Neuronal stem cell (in vitro differentiated cells): Measurements from ENCODE around the gene FASTK.

Experiments used
- DNase-seq: peaks from one replicate; pipeline ENCODE4 v3.0.0-alpha.2; 2013; ENCODE audit warnings: low spot score
- H2AFZ ChIP-seq: one replicate; pipeline ENCODE4 v1.6.1; 2013; ENCODE audit warnings: mild to moderate bottlenecking, low read length, inconsistent platforms
- H2AK5ac ChIP-seq: 2 replicates; pipeline ENCODE4 v1.6.1; 2013; ENCODE audit warnings: low read depth, mild to moderate bottlenecking, inconsistent platforms, low read length, moderate library complexity, mixed read lengths
- H2BK120ac ChIP-seq: 2 replicates; pipeline ENCODE4 v1.6.1; 2013; ENCODE audit warnings: low read depth, mild to moderate bottlenecking, inconsistent platforms, low read length, moderate library complexity, mixed read lengths
- H2BK12ac ChIP-seq: one replicate; pipeline ENCODE4 v1.6.1; 2013; ENCODE audit warnings: low read length, inconsistent platforms
- H2BK15ac ChIP-seq: 2 replicates; pipeline ENCODE4 v1.6.1; 2013; ENCODE audit warnings: mild to moderate bottlenecking, low read length, inconsistent platforms, mixed read lengths
- H2BK5ac ChIP-seq: one replicate; pipeline ENCODE4 v1.6.1; 2013; ENCODE audit warnings: inconsistent platforms, mild to moderate bottlenecking, low read length, moderate library complexity
- H3K14ac ChIP-seq: one replicate; pipeline ENCODE4 v1.6.1; 2013; ENCODE audit warnings: low read length, inconsistent platforms
- H3K18ac ChIP-seq: 2 replicates; pipeline ENCODE4 v1.6.1; 2013; ENCODE audit warnings: low read length, inconsistent platforms
- H3K23ac ChIP-seq: 2 replicates; pipeline ENCODE4 v1.6.1; 2013; ENCODE audit warnings: low read depth, mild to moderate bottlenecking, mixed read lengths, low read length, inconsistent platforms; ENCODE audit not compliant: poor library complexity
- H3K27ac ChIP-seq: replicated peaks from 3 replicates; pipeline ENCODE4 v1.5.1; 2013; ENCODE audit warnings: low read length, inconsistent platforms
- H3K27me3 ChIP-seq, 3 experiments: 2 replicates each; pipeline ENCODE4 v1.6.1; 2013; ENCODE audit warnings: low read length in 3 of 3, mild to moderate bottlenecking in 2 of 3, inconsistent platforms in 1 of 3, low read depth in 1 of 3, mixed read lengths in 1 of 3, moderate library complexity in 1 of 3; ENCODE audit not compliant: control insufficient read depth in 3 of 3, insufficient read depth in 3 of 3
- H3K36me3 ChIP-seq, 2 donors: replicated peaks in 1 of 2; 2 replicates each; pipeline ENCODE4 v1.6.1; 2013; ENCODE audit warnings: low read length in 2 of 2; ENCODE audit not compliant: control insufficient read depth in 2 of 2, insufficient read depth in 2 of 2
- H3K4ac ChIP-seq: 2 replicates; pipeline ENCODE4 v1.6.1; 2013; ENCODE audit warnings: inconsistent platforms, mild to moderate bottlenecking, low read length, moderate library complexity
- H3K4me1 ChIP-seq, 2 donors: 1 replicate in 1 of 2; 2 replicates in 1 of 2; pipeline ENCODE4 v1.6.1; 2013; ENCODE audit warnings: low read length in 2 of 2, low read depth in 1 of 2; ENCODE audit not compliant: control insufficient read depth in 2 of 2, insufficient read depth in 1 of 2
- H3K4me2 ChIP-seq: one replicate; pipeline ENCODE4 v1.6.1; 2013; ENCODE audit warnings: mild to moderate bottlenecking, low read length, inconsistent platforms; ENCODE audit not compliant: insufficient read depth, poor library complexity, severe bottlenecking
- H3K4me3 ChIP-seq, 2 donors: 2 replicates each; pipeline ENCODE4 v1.5.1; 2013; ENCODE audit warnings: low read length in 2 of 2, mild to moderate bottlenecking in 2 of 2, inconsistent platforms in 1 of 2, moderate library complexity in 1 of 2
- H3K79me1 ChIP-seq: one replicate; pipeline ENCODE4 v1.6.1; 2013; ENCODE audit warnings: low read depth, mild to moderate bottlenecking, inconsistent platforms, low read length, moderate library complexity
- H3K9ac ChIP-seq: one replicate; pipeline ENCODE4 v1.6.1; 2013; ENCODE audit warnings: mild to moderate bottlenecking, low read depth, low read length, inconsistent platforms; ENCODE audit not compliant: poor library complexity
- H3K9me3 ChIP-seq, 2 donors: replicated peaks in 1 of 2; 2 replicates each; pipeline versions ENCODE3 to v1.6.1; 2013; ENCODE audit warnings: low read length in 2 of 2, mild to moderate bottlenecking in 2 of 2, inconsistent platforms in 1 of 2, low read depth in 1 of 2, mixed read lengths in 1 of 2, moderate library complexity in 1 of 2; ENCODE audit not compliant: control insufficient read depth in 2 of 2, insufficient read depth in 1 of 2
- H4K8ac ChIP-seq: one replicate; pipeline ENCODE4 v1.6.1; 2013; ENCODE audit warnings: low read depth, mild to moderate bottlenecking, inconsistent platforms, low read length, moderate library complexity
- H4K91ac ChIP-seq: one replicate; pipeline ENCODE4 v1.6.1; 2013; ENCODE audit warnings: low read length, low read depth, mild to moderate bottlenecking, inconsistent platforms; ENCODE audit not compliant: poor library complexity
- WGBS, 2 donors: extraction: QIAGEN DNeasy Blood & Tissue Kit; methylation state at CpG; one replicate each; pipeline ENCODE4 v1.1.7; 2013; ENCODE audit warnings: missing lambda C conversion rate in 2 of 2, mixed read lengths in 1 of 2; ENCODE audit not compliant: insufficient read length in 2 of 2, insufficient replicate concordance in 1 of 2; ENCODE audit errors: extremely low coverage in 2 of 2; 5-methylcytosine and 5-hydroxymethylcytosine counted together

Gene FASTK

GRCh38 chr7:151123158-151123821 lies 42.7 kb upstream of the FASTK start:
- Histone ChIP-seq H2BK12ac (peak overlapping the region; percentile 41), H3K23ac (peak overlapping the region; percentile 1), H3K4me3 (no peak overlapping the region), H3K79me1 (peaks cover 30% of the 10 kb centered on the region), H3K18ac (peak overlapping the region; percentile 38), H3K27ac (peak overlapping the region; percentile 51), H2BK15ac (no peak overlapping the region), H2AK5ac (peak overlapping the region; percentile 88), H3K4ac (no peak overlapping the region), H3K9ac (no peak overlapping the region), H3K4me2 (no peak overlapping the region), H2AFZ (no peak overlapping the region), H4K91ac (no peak overlapping the region), H3K9me3 (peaks cover 0 to 1% of the 10 kb centered on the region in 2 donors), H2BK120ac (no peak overlapping the region), H3K4me1 (peaks cover 0 to 18% of the 10 kb centered on the region in 2 donors), H3K36me3 (peaks cover 36 to 63% of the 10 kb centered on the region in 2 donors), H4K8ac (no peak overlapping the region), H2BK5ac (no peak overlapping the region), H3K14ac (no peak overlapping the region), H3K27me3 (peaks cover 0 to 1% (median 0%) of the 10 kb centered on the region in 3 experiments)
- no peak for DNase-seq
- WGBS, 2 donors: no CpG with 5 or more reads among the region's 50 CpGs

GRCh38 chr7:151122796-151123157 lies 42.2 kb upstream of the FASTK start:
- no CpG with 5 or more reads among the region's 29 CpGs for WGBS, 2 donors
- Histone ChIP-seq H2BK120ac (no peak overlapping the region), H2BK12ac (no peak overlapping the region), H3K27ac (no peak overlapping the region), H3K9me3 (peaks cover 0 to 1% of the 10 kb centered on the region in 2 donors), H3K18ac (no peak overlapping the region), H3K4me3 (no peak overlapping the region), H3K4ac (no peak overlapping the region), H4K91ac (no peak overlapping the region), H2AFZ (no peak overlapping the region), H3K79me1 (peaks cover 30% of the 10 kb centered on the region), H3K9ac (no peak overlapping the region), H2BK15ac (no peak overlapping the region), H3K27me3 (peaks cover 0 to 1% (median 0%) of the 10 kb centered on the region in 3 experiments), H3K4me1 (peaks cover 0 to 18% of the 10 kb centered on the region in 2 donors), H3K23ac (peak overlapping the region; percentile 1), H2BK5ac (no peak overlapping the region), H3K14ac (no peak overlapping the region), H4K8ac (no peak overlapping the region), H2AK5ac (peak overlapping the region; percentile 88), H3K4me2 (no peak overlapping the region), H3K36me3 (peaks cover 38 to 63% of the 10 kb centered on the region in 2 donors)
- no peak for DNase-seq

GRCh38 chr7:151122276-151122675 lies 41.7 kb upstream of the FASTK start:
- peaks cover 39 to 63% of the 10 kb centered on the region in 2 donors for H3K36me3 ChIP-seq
- H2AFZ ChIP-seq: no peak overlapping the region
- DNase-seq: no peak
- H3K4me3 ChIP-seq: no peak overlapping the region
- no peak overlapping the region for H2BK5ac ChIP-seq
- H3K4me1 ChIP-seq: peaks cover 0 to 18% of the 10 kb centered on the region in 2 donors
- H3K14ac ChIP-seq: no peak overlapping the region
- H3K27ac ChIP-seq: no peak overlapping the region
- no peak overlapping the region for H2BK120ac ChIP-seq
- H2BK12ac ChIP-seq: no peak overlapping the region
- no peak overlapping the region for H3K4me2 ChIP-seq
- no peak overlapping the region for H3K4ac ChIP-seq
- H3K9ac ChIP-seq: no peak overlapping the region
- no peak overlapping the region for H2BK15ac ChIP-seq
- H3K27me3 ChIP-seq: peaks cover 0 to 1% (median 0%) of the 10 kb centered on the region in 3 experiments
- H3K79me1 ChIP-seq: peaks cover 31% of the 10 kb centered on the region
- H4K8ac ChIP-seq: no peak overlapping the region
- no CpG with 5 or more reads among the region's 24 CpGs for WGBS, 2 donors
- peak overlapping the region; percentile 55 for H3K23ac ChIP-seq
- H4K91ac ChIP-seq: no peak overlapping the region
- no peak overlapping the region for H3K18ac ChIP-seq
- H3K9me3 ChIP-seq: peaks cover 0 to 1% of the 10 kb centered on the region in 2 donors
- no peak overlapping the region for H2AK5ac ChIP-seq

- peak overlapping the region; percentile 21 for H3K14ac ChIP-seq
- DNase-seq: no peak
Measured at GRCh38 chr7:151121380-151122170, 41.0 kb upstream of the FASTK start.

More at GRCh38 chr7:151121380-151122170, 41.0 kb upstream of the FASTK start:
- H3K4me3 ChIP-seq: no peak overlapping the region
- H3K79me1 ChIP-seq: peaks cover 32% of the 10 kb centered on the region
- H2BK5ac ChIP-seq: peak overlapping the region; percentile 66
- no peak overlapping the region for H2BK120ac ChIP-seq
- H3K27ac ChIP-seq: no peak overlapping the region
- no peak overlapping the region for H3K4ac ChIP-seq
- no peak overlapping the region for H3K18ac ChIP-seq
- no peak overlapping the region for H3K4me2 ChIP-seq
- peaks cover 0 to 1% of the 10 kb centered on the region in 2 donors for H3K9me3 ChIP-seq
- H3K36me3 ChIP-seq: peaks cover 38 to 61% of the 10 kb centered on the region in 2 donors
- no peak overlapping the region for H2AK5ac ChIP-seq
- H2BK15ac ChIP-seq: no peak overlapping the region
- no peaks in the 10 kb centered on the region for H3K27me3 ChIP-seq
- no peak overlapping the region for H2AFZ ChIP-seq
- H4K8ac ChIP-seq: no peak overlapping the region
- no CpG with 5 or more reads among the region's 30 CpGs for WGBS, 2 donors
- H3K4me1 ChIP-seq: peaks cover 0 to 12% of the 10 kb centered on the region in 2 donors
- H2BK12ac ChIP-seq: no peak overlapping the region
- H3K9ac ChIP-seq: no peak overlapping the region
- peak overlapping the region; percentile 64 for H4K91ac ChIP-seq
- H3K23ac ChIP-seq: peak overlapping the region; percentile 55
